Neural crest cell (in vitro differentiated cells): ENCODE results near the gene ZNF837. TPM values are rescaled to one million over a fixed set of nuclear protein-coding genes. Genes with fewer than 3 reads are reported as not detected.

ENCODE experiments used
- DNase-seq: peaks from one replicate; pipeline ENCODE4 v3.0.0; 2021; ENCODE audit warnings: low read depth, mixed read lengths, low spot score
- H3K27ac Mint-ChIP-seq: one replicate; pipeline ENCODE4 v1.8.0; 2021; ENCODE audit warnings: mild to moderate bottlenecking, mixed read lengths; ENCODE audit not compliant: unreplicated experiment
- H3K27me3 Mint-ChIP-seq: 2 replicates; pipeline ENCODE4 v1.8.0; 2021; ENCODE audit warnings: low read depth, mild to moderate bottlenecking, mixed read lengths
- H3K36me3 Mint-ChIP-seq: 2 replicates; pipeline ENCODE4 v1.8.0; 2021; ENCODE audit warnings: low read depth, mild to moderate bottlenecking, mixed read lengths
- H3K4me1 Mint-ChIP-seq: 2 replicates; pipeline ENCODE4 v1.8.0; 2021; ENCODE audit warnings: mixed read lengths
- H3K4me3 Mint-ChIP-seq: one replicate; pipeline ENCODE4 v1.8.0; 2021; ENCODE audit warnings: mild to moderate bottlenecking, mixed read lengths
- H3K9me3 Mint-ChIP-seq: 2 replicates; pipeline ENCODE4 v1.8.0; 2021; ENCODE audit warnings: mixed read lengths
- long read RNA-seq: library from polyadenylated mRNA; unstranded; transcript quantifications from one replicate; pipeline ENCODE4 v2.0.0, GENCODE V29; 2020
- total RNA-seq: library from RNA; stranded (reverse); gene quantifications from 2 replicates; pipeline ENCODE4 v1.2.1, GENCODE V29; 2021
- TF ChIP-seq, protein P1 (sequence below): fragments of 200-600 bp; sonication (generic); conservative IDR thresholded peaks from 2 replicates; pipeline ENCODE4 v1.5.0; 2021; ENCODE audit warnings: antibody characterized with exemption, mild to moderate bottlenecking

Gene ZNF837
- total RNA-seq, result 4.5 and 5.0 TPM in 2 replicates
- long read RNA-seq, result 0 reads

DNA sequence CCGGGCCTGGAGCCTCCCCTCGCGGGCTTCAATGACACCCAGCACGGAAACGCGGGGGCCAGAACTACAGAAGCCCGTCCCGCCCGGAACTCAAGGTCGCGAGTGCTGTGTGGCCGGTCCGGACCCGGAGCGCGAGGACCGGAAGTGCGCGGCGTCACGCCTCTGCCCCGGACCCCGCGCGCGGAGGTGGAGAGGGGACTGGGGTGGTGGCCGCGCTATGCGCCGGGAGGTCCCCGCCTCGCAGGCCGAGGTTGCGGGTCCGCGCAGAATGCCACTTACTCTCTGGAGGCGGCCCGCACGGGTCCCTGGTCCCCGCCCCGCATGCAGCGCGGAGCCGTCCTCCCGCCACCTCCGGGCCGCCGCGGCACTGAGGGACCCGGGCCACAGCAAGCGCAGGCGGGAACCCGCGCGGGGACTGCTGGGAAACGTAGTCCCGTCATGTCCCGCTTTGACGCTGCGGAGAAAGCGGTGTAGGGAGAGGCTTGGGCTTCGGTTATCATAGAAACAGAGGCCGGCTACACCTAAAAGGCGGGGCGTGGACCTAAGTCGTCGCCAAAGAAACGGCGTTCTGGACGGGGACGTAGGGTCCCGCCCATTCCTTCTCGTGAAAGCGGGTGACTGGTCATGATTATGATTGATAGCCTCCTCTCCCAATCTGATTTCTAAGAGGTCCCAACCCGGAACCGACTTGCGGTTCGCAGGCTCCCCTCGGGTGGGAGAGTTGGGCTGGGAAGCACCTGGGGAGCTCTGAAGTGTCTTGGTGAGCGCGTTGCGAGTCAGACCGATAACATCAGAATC lies at the start of gene ZNF837:
TSS of gene ZNF837 (minus strand) at position 369 of the 798 bp plus-strand sequence. CDS start 11,698 bp downstream, outside the sequence.
- Mint-ChIP-seq H3K36me3 (no peaks in the 10 kb centered on the region), H3K27me3 (no peaks in the 10 kb centered on the region), H3K4me3 (peak within 1 kb of the TSS; percentile 96), H3K27ac (peak within 1 kb of the TSS; percentile 74), H3K4me1 (peaks cover 20% of the 10 kb centered on the region), H3K9me3 (no peaks in the 10 kb centered on the region)
- TF ChIP-seq, protein P1, sequence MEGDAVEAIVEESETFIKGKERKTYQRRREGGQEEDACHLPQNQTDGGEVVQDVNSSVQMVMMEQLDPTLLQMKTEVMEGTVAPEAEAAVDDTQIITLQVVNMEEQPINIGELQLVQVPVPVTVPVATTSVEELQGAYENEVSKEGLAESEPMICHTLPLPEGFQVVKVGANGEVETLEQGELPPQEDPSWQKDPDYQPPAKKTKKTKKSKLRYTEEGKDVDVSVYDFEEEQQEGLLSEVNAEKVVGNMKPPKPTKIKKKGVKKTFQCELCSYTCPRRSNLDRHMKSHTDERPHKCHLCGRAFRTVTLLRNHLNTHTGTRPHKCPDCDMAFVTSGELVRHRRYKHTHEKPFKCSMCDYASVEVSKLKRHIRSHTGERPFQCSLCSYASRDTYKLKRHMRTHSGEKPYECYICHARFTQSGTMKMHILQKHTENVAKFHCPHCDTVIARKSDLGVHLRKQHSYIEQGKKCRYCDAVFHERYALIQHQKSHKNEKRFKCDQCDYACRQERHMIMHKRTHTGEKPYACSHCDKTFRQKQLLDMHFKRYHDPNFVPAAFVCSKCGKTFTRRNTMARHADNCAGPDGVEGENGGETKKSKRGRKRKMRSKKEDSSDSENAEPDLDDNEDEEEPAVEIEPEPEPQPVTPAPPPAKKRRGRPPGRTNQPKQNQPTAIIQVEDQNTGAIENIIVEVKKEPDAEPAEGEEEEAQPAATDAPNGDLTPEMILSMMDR, result no peak
- peak; percentile 92 for DNase-seq

DNA sequence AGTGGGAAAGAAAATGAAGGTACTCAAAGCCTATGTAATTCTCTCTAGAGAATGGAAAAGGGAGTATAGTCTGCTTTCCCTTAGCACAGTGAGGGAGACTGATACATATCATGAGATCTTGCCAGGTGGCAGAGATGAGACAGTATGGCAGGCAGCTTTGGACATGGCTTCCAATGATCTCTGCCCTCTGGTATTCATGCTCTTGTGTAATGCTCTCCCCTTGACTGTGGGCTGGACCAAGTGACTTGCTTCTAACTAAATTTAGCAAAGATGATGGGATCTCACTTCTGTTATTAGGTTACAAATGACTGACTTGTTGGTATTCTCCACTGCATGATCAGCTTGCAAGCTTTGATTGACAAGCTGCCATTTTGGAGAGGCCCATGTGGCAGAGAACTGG lies 48.9 kb upstream of the ZNF837 start:
- Mint-ChIP-seq H3K36me3 (peaks cover 45% of the 10 kb centered on the region), H3K27me3 (no peaks in the 10 kb centered on the region), H3K4me3 (no peak overlapping the region), H3K4me1 (no peaks in the 10 kb centered on the region), H3K27ac (peak overlapping the region; percentile 27), H3K9me3 (peaks cover 20% of the 10 kb centered on the region)
- no peak for DNase-seq
- TF ChIP-seq, protein P1, result no peak

DNA sequence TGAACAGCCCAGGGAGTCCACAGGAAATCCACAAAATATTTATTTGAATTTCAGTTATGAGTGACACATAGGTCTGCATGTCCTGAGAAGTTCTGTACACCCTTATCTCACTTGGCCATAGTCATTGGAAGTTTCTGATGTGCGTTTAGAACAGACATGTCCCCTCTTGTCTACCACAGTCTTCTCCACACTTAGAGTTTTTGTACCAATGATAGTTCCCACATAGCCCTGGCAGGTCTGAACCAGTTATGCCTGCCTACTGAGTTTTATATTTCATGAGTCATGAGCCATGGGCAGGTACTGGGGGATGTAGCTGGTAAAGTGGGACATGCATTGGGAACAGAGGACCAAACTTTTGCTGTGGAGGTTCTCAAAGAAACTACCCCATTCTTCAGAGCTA lies 47.8 kb upstream of the ZNF837 start:
- Mint-ChIP-seq H3K27ac (no peak overlapping the region), H3K4me3 (no peak overlapping the region), H3K36me3 (peaks cover 41% of the 10 kb centered on the region), H3K4me1 (no peaks in the 10 kb centered on the region), H3K27me3 (no peaks in the 10 kb centered on the region), H3K9me3 (peaks cover 18% of the 10 kb centered on the region)
- TF ChIP-seq, protein P1, result no peak
- no peak for DNase-seq

DNA sequence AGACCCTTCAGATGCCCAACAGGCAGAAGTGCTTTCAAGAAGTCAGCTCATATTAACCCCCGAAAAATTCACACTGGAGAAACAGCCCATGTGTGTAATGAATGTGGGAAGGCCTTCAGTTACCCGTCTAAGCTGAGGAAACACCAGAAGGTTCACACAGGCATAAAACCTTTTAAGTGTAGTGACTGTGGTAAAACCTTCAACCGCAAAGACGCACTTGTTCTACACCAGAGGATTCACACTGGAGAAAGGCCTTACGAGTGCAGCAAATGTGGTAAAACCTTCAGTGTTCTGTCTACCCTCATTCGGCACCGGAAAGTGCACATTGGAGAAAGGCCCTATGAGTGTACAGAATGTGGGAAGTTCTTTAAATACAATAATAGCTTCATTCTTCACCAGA lies 36.2 kb upstream of the ZNF837 start:
- no peak for DNase-seq
- H3K9me3 Mint-ChIP-seq, result no peaks in the 10 kb centered on the region
- H3K27me3 Mint-ChIP-seq, result no peaks in the 10 kb centered on the region
- peaks cover 4% of the 10 kb centered on the region for H3K4me1 Mint-ChIP-seq
- TF ChIP-seq, protein P1, result no peak
- peaks cover 42% of the 10 kb centered on the region for H3K36me3 Mint-ChIP-seq
- H3K4me3 Mint-ChIP-seq, result no peak overlapping the region
- no peak overlapping the region for H3K27ac Mint-ChIP-seq

DNA sequence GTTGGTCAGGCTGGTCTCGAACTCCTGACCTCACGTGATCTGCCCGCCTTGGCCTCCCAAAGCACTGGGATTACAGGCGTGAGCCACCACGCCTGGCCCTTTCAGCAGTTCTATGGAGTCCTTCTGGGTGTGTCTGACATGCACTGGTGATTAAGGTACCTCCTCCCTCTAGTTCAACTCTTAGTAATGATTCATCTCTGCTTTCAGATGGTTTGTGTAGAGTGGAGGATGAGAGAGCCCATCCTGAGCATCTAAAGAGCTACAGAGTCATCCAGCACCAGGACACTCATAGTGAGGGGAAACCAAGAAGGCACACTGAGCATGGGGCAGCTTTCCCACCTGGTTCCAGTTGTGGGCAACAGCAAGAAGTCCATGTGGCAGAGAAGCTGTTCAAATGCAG lies 35.8 kb upstream of the ZNF837 start:
- Mint-ChIP-seq H3K4me3 (no peak overlapping the region), H3K27ac (no peak overlapping the region), H3K9me3 (no peaks in the 10 kb centered on the region)

More for the DNA sequence above, 35.8 kb upstream of the ZNF837 start:
- Mint-ChIP-seq H3K27me3 (no peaks in the 10 kb centered on the region), H3K4me1 (peaks cover 4% of the 10 kb centered on the region), H3K36me3 (peaks cover 40% of the 10 kb centered on the region)
- DNase-seq, result no peak
- TF ChIP-seq, protein P1, result no peak
